ENCODE data around the gene MLH3.

- TF ChIP-seq POLR2AphosphoS5 (IDR thresholded peaks at IDR 0.05; ENCODE audit: insufficient read depth, low read depth, low read length), result no peak
- TF ChIP-seq MAX (IDR thresholded peaks at IDR 0.05; ENCODE audit: insufficient read depth, insufficient read length), result no peak
- TF ChIP-seq EZH2 (IDR thresholded peaks at IDR 0.05; ENCODE audit: borderline replicate concordance, low read depth, low read length, severe bottlenecking), result no peak
- TF ChIP-seq CTCF (IDR thresholded peaks at IDR 0.05; ENCODE audit: extremely low read depth in 1 of 2, insufficient read depth in 1 of 2, low read depth in 1 of 2, low read length in 2 of 2), result no peak
- TF ChIP-seq GATA2 (IDR thresholded peaks at IDR 0.05; ENCODE audit: insufficient read depth, insufficient read length, low read depth, low read length), result no peak
- TF ChIP-seq MYC (IDR thresholded peaks at IDR 0.05; ENCODE audit: low read depth, low read length), result no peak
- TF ChIP-seq JUN (IDR thresholded peaks at IDR 0.05; ENCODE audit: borderline replicate concordance, insufficient read depth, insufficient read length, low read depth), result no peak
Observed at GRCh38 chr14:75066691-75067090, 15.4 kb upstream of the MLH3 start.

All from endothelial cell of umbilical vein (primary cell).